GM23248 (cell line): Measurements from ENCODE around the gene TGOLN2. TPM values are rescaled to one million over a fixed set of nuclear protein-coding genes. Genes with fewer than 3 reads are reported as not detected.
A peak's percentile ranks its signal among the peaks of the same experiment; 100 is the strongest.

Experiments
- DNase-seq: peaks from one replicate; pipeline ENCODE4 v3.0.0-alpha.2; 2015
- H2AFZ ChIP-seq: fragments of 200-600 bp; sonication (generic); 2 replicates; pipeline ENCODE4 v1.6.1; 2016; ENCODE audit warnings: antibody characterized with exemption
- H3F3A ChIP-seq: fragments of 200-600 bp; sonication (generic); 2 replicates; pipeline ENCODE4 v1.6.1; 2016; ENCODE audit warnings: mild to moderate bottlenecking, antibody characterized with exemption, mixed run types; ENCODE audit not compliant: insufficient read depth
- H3K27ac ChIP-seq: fragments of 200-600 bp; sonication (generic); 2 replicates; pipeline ENCODE4 v1.5.1; 2016; ENCODE audit warnings: mild to moderate bottlenecking
- H3K27me3 ChIP-seq: fragments of 200-600 bp; sonication (generic); replicated peaks from 2 replicates; pipeline ENCODE4 v1.6.1; 2016; ENCODE audit warnings: mild to moderate bottlenecking; ENCODE audit not compliant: insufficient read depth
- H3K36me3 ChIP-seq: fragments of 200-600 bp; sonication (generic); 2 replicates; pipeline ENCODE4 v1.6.1; 2016; ENCODE audit warnings: low read depth, mild to moderate bottlenecking
- H3K4me1 ChIP-seq: fragments of 200-600 bp; sonication (generic); 2 replicates; pipeline ENCODE4 v1.6.1; 2016; ENCODE audit warnings: mild to moderate bottlenecking; ENCODE audit not compliant: insufficient read depth
- H3K4me2 ChIP-seq: fragments of 200-600 bp; sonication (generic); one replicate; pipeline ENCODE4 v1.6.1; 2016; ENCODE audit warnings: mild to moderate bottlenecking; ENCODE audit not compliant: unreplicated experiment
- H3K4me3 ChIP-seq: fragments of 200-600 bp; sonication (generic); 2 replicates; pipeline ENCODE4 v1.5.1; 2016; ENCODE audit warnings: mild to moderate bottlenecking
- H3K79me2 ChIP-seq: fragments of 200-600 bp; sonication (generic); 2 replicates; pipeline ENCODE4 v1.6.1; 2016; ENCODE audit warnings: mild to moderate bottlenecking; ENCODE audit not compliant: insufficient read depth
- H3K9ac ChIP-seq: fragments of 200-600 bp; sonication (generic); 2 replicates; pipeline ENCODE4 v1.6.1; 2016; ENCODE audit warnings: mild to moderate bottlenecking
- H3K9me2 ChIP-seq: fragments of 200-600 bp; sonication (generic); 2 replicates; pipeline ENCODE4 v1.6.1; 2016; ENCODE audit warnings: mixed run types, mild to moderate bottlenecking, moderate library complexity; ENCODE audit not compliant: insufficient read depth
- H3K9me3 ChIP-seq: fragments of 200-600 bp; sonication (generic); one replicate; pipeline ENCODE4 v1.6.1; 2017; ENCODE audit warnings: low read depth
- H4K20me1 ChIP-seq: fragments of 200-600 bp; sonication (generic); 2 replicates; pipeline ENCODE4 v1.6.0; 2016; ENCODE audit not compliant: insufficient read depth
- EZH2 ChIP-seq: fragments of 200-600 bp; sonication (generic); IDR thresholded peaks from 2 replicates; pipeline ENCODE4 v1.6.1; 2018; ENCODE audit warnings: antibody characterized with exemption, mild to moderate bottlenecking; ENCODE audit not compliant: insufficient read depth, poor library complexity, severe bottlenecking
- EZH2phosphoT487 ChIP-seq: fragments of 200-600 bp; sonication (generic); IDR thresholded peaks from 2 replicates; pipeline ENCODE4 v1.6.1; 2018; ENCODE audit warnings: antibody characterized with exemption, moderate library complexity, mild to moderate bottlenecking, low read depth; ENCODE audit not compliant: insufficient read depth
- WGBS, 2 experiments: methylation state at CpG; one replicate each; pipeline ENCODE4 v1.1.6; 2015 to 2017; ENCODE audit warnings: low lambda C conversion rate in 2 of 2, low coverage in 1 of 2; ENCODE audit errors: missing lambda C conversion rate in 2 of 2; 5-methylcytosine and 5-hydroxymethylcytosine counted together
- in situ Hi-C: fragments of 300-500 bp; cut with MboI; formaldehyde crosslinking; loops from 2 replicates; pipeline ENCODE4 v1.15.0; 2020
- polyA plus RNA-seq: library from polyadenylated mRNA; unstranded; fragments of >200 nt; fragmentation: Nextera tagmentation; extraction: Ambion mirVana; gene quantifications from 2 replicates; pipeline ENCODE4 v1.2.1, GENCODE V29; 2016
- total RNA-seq: library from RNA; depleted of rRNA; stranded (reverse); fragments of >200 nt; shearing (Covaris generic); gene quantifications from 2 replicates; pipeline ENCODE4 v1.2.3, GENCODE V29; 2014

The TGOLN2 gene
- total and polyA plus RNA-seq, 2 experiments from 2014 or later: 96.8 to 118 TPM

DNA sequence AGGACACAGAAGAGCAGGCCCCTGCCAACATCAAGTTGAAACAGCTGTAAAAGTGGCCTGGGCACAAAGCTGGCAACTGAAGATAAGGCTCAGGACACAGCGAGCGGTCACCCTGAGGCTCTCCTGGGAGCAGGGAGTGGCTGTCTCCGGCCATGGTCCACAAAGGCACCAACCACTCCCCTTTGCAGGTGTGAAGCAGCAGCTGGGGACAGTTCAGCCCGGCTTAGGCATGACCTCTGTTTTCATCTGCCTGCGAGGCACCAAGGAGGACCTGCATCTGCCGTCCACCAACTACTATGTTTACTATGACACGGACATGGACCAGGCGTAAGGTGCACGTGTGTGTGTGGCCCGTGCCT, 12.9 kb downstream of the TGOLN2 start:
- Histone ChIP-seq H3K79me2 (peaks cover 38% of the 10 kb centered on the region), H3F3A (peaks cover 30% of the 10 kb centered on the region), H3K4me3 (no peak overlapping the region), H3K9me3 (no peaks in the 10 kb centered on the region), H3K9ac (no peak overlapping the region), H3K27me3 (no peaks in the 10 kb centered on the region), H2AFZ (no peak overlapping the region), H4K20me1 (no peaks in the 10 kb centered on the region; the same call in 1 of the 2 replicates), H3K27ac (peak overlapping the region; percentile 88; the same call in 1 of the 2 replicates), H3K36me3 (peaks cover 7% of the 10 kb centered on the region; the same call in 1 of the 2 replicates), H3K9me2 (no peaks in the 10 kb centered on the region), H3K4me1 (peaks cover 28% of the 10 kb centered on the region), H3K4me2 (no peak overlapping the region)
- WGBS, 2 experiments: 89 to 91% methylated on average over 10 of the region's 10 CpGs
- in situ Hi-C loops: no loop called here
- no peak for DNase-seq
- TF ChIP-seq EZH2 (no peak), EZH2phosphoT487 (no peak)

DNA sequence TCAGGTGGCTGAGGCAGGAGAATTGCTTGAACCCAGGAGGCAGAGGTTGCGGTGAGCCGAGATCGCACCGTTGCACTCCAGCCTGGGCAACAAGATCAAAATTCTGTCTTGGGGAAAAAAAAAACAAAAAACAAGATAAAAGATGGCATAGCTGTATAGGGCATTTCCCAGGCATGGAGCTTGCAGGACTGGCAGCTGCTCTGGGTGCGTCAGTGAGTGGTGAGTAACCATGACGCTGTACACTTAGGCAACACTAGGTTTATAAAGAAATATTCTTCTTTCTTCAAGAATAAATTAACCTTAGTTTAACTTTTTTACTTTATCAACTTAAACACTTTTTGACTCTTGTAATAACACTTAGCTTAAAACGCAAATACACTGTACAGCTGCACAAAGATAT, 15.4 kb downstream of the TGOLN2 start:
- Histone ChIP-seq H3K27ac (peak overlapping the region; percentile 88), H3K36me3 (no peaks in the 10 kb centered on the region), H3K4me1 (peaks cover 26% of the 10 kb centered on the region), H3K9me3 (no peaks in the 10 kb centered on the region), H3K9ac (peak overlapping the region; percentile 68), H3K4me2 (peak overlapping the region; percentile 51), H3K27me3 (no peaks in the 10 kb centered on the region), H3K4me3 (no peak overlapping the region), H3K9me2 (no peaks in the 10 kb centered on the region), H3K79me2 (peaks cover 16% of the 10 kb centered on the region), H4K20me1 (no peaks in the 10 kb centered on the region), H3F3A (peaks cover 11% of the 10 kb centered on the region), H2AFZ (no peak overlapping the region)
- in situ Hi-C loops: no loop called here
- TF ChIP-seq EZH2 (no peak), EZH2phosphoT487 (no peak)
- WGBS, 2 experiments: 37 to 40% methylated on average over 7 of the region's 7 CpGs
- peak; percentile 94 for DNase-seq

- in situ Hi-C loops: no loop called here
- H3K9me3 ChIP-seq: no peaks in the 10 kb centered on the region
- no peaks in the 10 kb centered on the region for H4K20me1 ChIP-seq
- no peak overlapping the region for H3K4me3 ChIP-seq
- 0 out of 2 replicates have a peak, but pooled peaks cover 6% of the 10 kb centered on the region for H3K79me2 ChIP-seq
- no peak overlapping the region for H3K27ac ChIP-seq
- WGBS, 2 experiments: 82 to 93% methylated on average over 3 of the region's 3 CpGs
- H3K9ac ChIP-seq: no peak overlapping the region
- H3K9me2 ChIP-seq: no peaks in the 10 kb centered on the region
- no peak for DNase-seq
- H3K4me1 ChIP-seq: peaks cover 26% of the 10 kb centered on the region
- no peak overlapping the region for H2AFZ ChIP-seq
- H3K4me2 ChIP-seq: no peak overlapping the region
- no peaks in the 10 kb centered on the region for H3K36me3 ChIP-seq
- peaks cover 11% of the 10 kb centered on the region for H3F3A ChIP-seq
- TF ChIP-seq EZH2 (no peak), EZH2phosphoT487 (no peak)
- H3K27me3 ChIP-seq: no peaks in the 10 kb centered on the region
Measured at GRCh38 chr2:85310330-85310729, 17.5 kb downstream of the TGOLN2 start.

DNA sequence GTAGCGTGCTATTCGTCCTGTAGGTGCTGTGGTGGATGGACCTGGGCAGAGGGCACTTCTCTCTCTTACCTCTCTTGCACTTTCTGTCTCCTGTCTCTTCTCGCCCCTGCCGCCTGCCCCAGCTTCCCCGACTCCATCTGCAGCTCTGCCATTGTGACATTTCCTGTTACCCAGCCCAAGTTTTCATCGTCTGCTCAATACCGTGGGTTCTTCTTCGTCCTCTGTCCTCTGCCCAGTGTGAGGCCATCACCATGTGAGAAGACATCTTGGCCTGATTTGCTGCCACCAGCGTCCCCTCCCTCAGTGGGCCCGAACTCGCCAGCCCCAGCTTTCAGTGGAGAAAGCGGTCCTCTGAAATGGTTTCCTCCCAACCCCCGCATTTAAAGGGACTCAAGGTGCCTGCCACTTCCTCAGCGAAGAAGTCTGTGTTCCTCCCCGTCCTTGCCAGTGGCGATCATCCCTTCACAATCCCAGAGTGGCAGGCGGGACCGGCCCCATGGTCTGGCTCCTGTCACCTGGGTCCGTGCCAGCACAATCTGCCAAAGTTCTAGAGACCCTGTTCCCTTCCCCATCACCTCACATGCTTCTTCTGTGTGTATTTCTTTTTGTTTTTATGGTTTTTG, 18.0 kb downstream of the TGOLN2 start:
- Histone ChIP-seq H3F3A (peaks cover 11% of the 10 kb centered on the region), H3K27ac (no peak overlapping the region), H3K4me1 (peaks cover 26% of the 10 kb centered on the region), H4K20me1 (no peaks in the 10 kb centered on the region), H2AFZ (no peak overlapping the region), H3K36me3 (no peaks in the 10 kb centered on the region), H3K9ac (no peak overlapping the region), H3K4me3 (no peak overlapping the region), H3K4me2 (no peak overlapping the region), H3K9me3 (no peaks in the 10 kb centered on the region), H3K79me2 (0 out of 2 replicates have a peak, but pooled peaks cover 4% of the 10 kb centered on the region), H3K9me2 (no peaks in the 10 kb centered on the region), H3K27me3 (no peaks in the 10 kb centered on the region)
- in situ Hi-C loops: no loop called here
- WGBS, 2 experiments: 71 to 78% methylated on average over 18 to 19 of the region's 19 CpGs
- DNase-seq: no peak
- TF ChIP-seq EZH2phosphoT487: no peak
- TF ChIP-seq EZH2: no peak
